BJ (cell line): ENCODE results near the gene PEX1. TPM values are rescaled to one million over a fixed set of nuclear protein-coding genes. Genes with fewer than 3 reads are reported as not detected.
"Not testable (repeated sequence)": the region's sequence is repeated elsewhere in the genome, so short reads cannot be mapped to it uniquely, and the experiment has no call there.

Experiments used
- CTCF ChIA-PET: fragments of 350-600 bp; formaldehyde crosslinking; extraction: SDS; loops from one replicate; lab custom pipeline; 2021; ENCODE audit warnings: antibody characterized with exemption, inconsistent platforms; lab: Yijun Ruan, JAX
- POLR2A ChIA-PET: fragments of 300-600 bp; sonication (Branson Sonifier 250); formaldehyde crosslinking; extraction: SDS; loops from one replicate; lab custom pipeline; 2021; ENCODE audit warnings: antibody characterized with exemption; lab: Charles Lee
- DNase-seq: peaks from one replicate; pipeline ENCODE4 v3.0.0-alpha.2; 2011; ENCODE audit warnings: low read depth
- H3K27me3 ChIP-seq: 2 replicates; pipeline ENCODE4 v1.6.0; 2011; ENCODE audit warnings: low read length; ENCODE audit not compliant: control insufficient read depth, insufficient read depth
- H3K36me3 ChIP-seq: 2 replicates; pipeline ENCODE4 v1.5.1; 2011; ENCODE audit warnings: low read length; ENCODE audit not compliant: control insufficient read depth, insufficient read depth
- H3K4me3 ChIP-seq: 2 replicates; pipeline ENCODE4 v1.5.1; 2011; ENCODE audit warnings: low read depth, mild to moderate bottlenecking, control low read depth, low read length
- CTCF ChIP-seq: IDR thresholded peaks from 2 replicates; pipeline ENCODE4 v1.5.1; 2011; ENCODE audit warnings: low read depth, mild to moderate bottlenecking, control low read depth, inconsistent platforms, low read length, moderate library complexity; ENCODE audit not compliant: insufficient read depth
- polyA plus RNA-seq: library from polyadenylated mRNA; depleted of rRNA; stranded (reverse); fragments of >200 nt; gene quantifications from 2 replicates; pipeline ENCODE4 v1.2.3, GENCODE V29; 2011; rRNA removed

PEX1 gene
- polyA plus RNA-seq, 1 experiment: 8.2 TPM

DNA sequence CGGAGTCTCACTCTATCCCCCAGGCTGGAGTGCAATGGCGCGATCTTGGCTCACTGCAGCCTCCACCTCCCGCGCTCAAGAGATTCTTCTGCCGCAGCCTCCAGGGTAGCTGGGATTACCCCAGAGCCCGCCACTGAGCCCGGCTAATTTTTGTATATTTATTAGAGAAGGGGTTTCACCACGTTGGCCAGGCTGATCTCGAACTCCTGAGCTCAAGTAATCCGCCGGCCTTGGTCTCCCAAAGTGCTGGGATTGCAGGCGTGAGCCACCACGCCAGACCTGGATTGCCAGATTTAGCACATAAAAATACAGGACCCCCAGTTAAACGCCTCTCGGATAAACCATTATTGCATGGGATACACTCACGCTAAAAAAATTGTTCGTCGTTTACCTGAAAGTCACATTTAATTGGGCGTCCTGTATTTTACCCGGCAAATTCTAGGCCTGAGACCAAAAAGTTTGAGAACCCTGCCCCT is 81.4 kb downstream of the PEX1 start:
- no peak for DNase-seq
- ChIA-PET POLR2A (no interaction called here), CTCF (interaction anchor here (0.6 to 3.9 kb wide), 43 partner anchors 9 to 626 kb away, joined by 3 to 37 read pairs (median 3); partner anchors contain the start of genes ANKIB1, KRIT1 and LRRD1)
- H3K27me3 ChIP-seq: peaks cover 3% of the 10 kb centered on the region
- TF ChIP-seq CTCF: no peak
- peaks cover 6% of the 10 kb centered on the region for H3K36me3 ChIP-seq
- peak overlapping the region; percentile 67 for H3K4me3 ChIP-seq

GRCh38 chr7:92442720-92443119 is 85.6 kb downstream of the PEX1 start:
- H3K27me3 ChIP-seq, DNase-seq, POLR2A ChIA-PET, CTCF ChIA-PET, H3K36me3 ChIP-seq, H3K4me3 ChIP-seq: not testable (repeated sequence)

- CTCF ChIA-PET: interaction anchor here (1.3 to 2.4 kb wide), 4 partner anchors 9 to 31 kb away, joined by 3 to 13 read pairs (median 4); partner anchors contain the start of gene GATAD1
These were observed 90.3 kb downstream of the PEX1 start for GRCh38 chr7:92437956-92438491.

More at GRCh38 chr7:92437956-92438491, 90.3 kb downstream of the PEX1 start:
- DNase-seq: no peak
- TF ChIP-seq CTCF: no peak
- POLR2A ChIA-PET: no interaction called here
- Histone ChIP-seq H3K4me3 (no peak overlapping the region), H3K27me3 (peaks cover 4% of the 10 kb centered on the region), H3K36me3 (no peaks in the 10 kb centered on the region)

Other genes with a start within 250 kb of the PEX1 start
- 17.4 and 27.0 TPM in 2 replicates for gene GATAD1, start 81.0 kb downstream of the PEX1 start, polyA plus RNA-seq
- gene ERVW-1, start 50.6 kb downstream of the PEX1 start, polyA plus RNA-seq: not detected in 2 replicates
- 3.2 and 5.8 TPM in 2 replicates for gene RBM48, start 275 bp upstream of the PEX1 start, polyA plus RNA-seq
- 7.7 and 11.5 TPM in 2 replicates for gene FAM133B, start 61.9 kb upstream of the PEX1 start, polyA plus RNA-seq